Thyroid gland (tissue), 4 donors: ENCODE results near the gene KLK14.

ENCODE experiments used
- CTCF ChIP-seq, 6 experiments: fragments of 200-600 bp in 3 of 6; fragments of 450-650 bp in 3 of 6; sonication (generic) in 3 of 6; IDR thresholded peaks; one replicate each; pipeline ENCODE4 v1.5.1; 2016 to 2019; ENCODE audit warnings: antibody characterized with exemption in 6 of 6, mild to moderate bottlenecking in 2 of 6, inconsistent platforms in 1 of 6, moderate library complexity in 1 of 6
- POLR2A ChIP-seq, 2 donors: fragments of 450-650 bp; IDR thresholded peaks; one replicate each; pipeline ENCODE4 v1.6.1; 2017; ENCODE audit warnings: antibody characterized with exemption in 2 of 2, mild to moderate bottlenecking in 2 of 2, moderate library complexity in 1 of 2

- TF ChIP-seq CTCF (IDR thresholded peaks at IDR 0.05), result no peak
- no peak for TF ChIP-seq POLR2A (IDR thresholded peaks at IDR 0.05)
Measured at GRCh38 chr19:51083783-51084182, 1.1 kb upstream of the KLK14 start.
